ENCODE results near the gene RASA1. TPM values are rescaled to one million over a fixed set of nuclear protein-coding genes. Genes with fewer than 3 reads are reported as not detected.

The RASA1 gene
- total RNA-seq, 1 donor from 2014 or later = 20.6 TPM

DNA sequence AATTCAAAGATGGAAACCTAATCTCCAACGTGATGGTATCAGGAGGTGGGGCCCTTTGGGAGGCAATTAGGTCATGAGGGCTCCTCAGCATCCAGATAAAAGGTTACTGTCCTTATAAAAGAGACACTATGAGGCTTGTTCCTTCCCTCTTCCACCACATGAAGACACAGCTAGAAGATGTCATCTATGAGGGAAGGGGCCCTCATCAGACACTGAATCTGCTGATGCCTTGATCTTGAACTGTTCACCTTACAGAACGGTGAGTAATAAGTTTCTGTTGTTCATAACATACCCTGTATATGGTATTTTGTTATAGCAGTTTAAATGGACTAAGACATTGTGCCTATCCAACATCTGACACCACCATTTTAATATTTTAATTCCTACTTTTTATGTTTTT is 164.8 kb downstream of the RASA1 start:
- no peak for DNase-seq
- ATAC-seq = no peak
- intact Hi-C loops (cut with micrococcal nuclease) = no loop called here

DNA sequence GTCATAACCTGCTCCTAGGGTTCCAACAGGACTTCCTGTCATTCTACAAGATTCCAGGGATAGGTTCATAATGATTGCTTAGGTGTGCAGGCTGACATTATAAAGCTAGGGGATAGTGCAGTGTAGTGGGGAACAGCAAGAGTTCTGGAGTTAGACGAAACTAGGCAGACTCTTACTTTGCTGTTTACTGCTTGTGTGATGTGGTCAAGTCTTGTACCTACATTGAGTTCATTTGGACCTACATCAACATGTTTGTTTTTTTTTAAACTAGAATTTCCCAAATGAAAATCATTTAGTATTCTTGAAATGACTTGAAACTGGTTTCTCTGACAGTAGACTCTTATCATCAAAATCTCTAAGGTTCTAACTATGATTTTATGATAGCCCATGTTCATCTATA is 166.3 kb downstream of the RASA1 start:
- ATAC-seq (no peak), DNase-seq (no peak)
- intact Hi-C loops (cut with micrococcal nuclease) = no loop called here

DNA sequence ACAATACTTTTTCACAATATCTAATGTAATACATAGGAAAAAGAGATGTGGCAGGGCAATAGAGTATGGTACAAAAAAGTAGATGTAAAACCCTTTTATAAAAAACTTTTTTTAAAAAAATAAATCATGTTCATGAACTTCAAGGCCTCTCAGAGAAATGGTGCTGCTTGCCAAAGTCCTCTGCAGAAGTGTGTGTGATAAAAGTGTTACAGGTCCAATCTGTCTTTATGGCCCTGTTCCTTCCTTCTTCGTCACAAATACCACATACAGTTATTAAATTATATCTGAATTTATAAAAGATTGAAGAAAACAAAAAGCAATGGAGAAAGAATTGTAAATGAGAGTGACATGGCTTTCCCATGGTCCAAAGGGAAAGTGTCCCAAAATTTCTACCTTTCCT is 166.8 kb downstream of the RASA1 start:
- no peak for ATAC-seq
- intact Hi-C loops (cut with micrococcal nuclease) = no loop called here
- no peak for DNase-seq

DNA sequence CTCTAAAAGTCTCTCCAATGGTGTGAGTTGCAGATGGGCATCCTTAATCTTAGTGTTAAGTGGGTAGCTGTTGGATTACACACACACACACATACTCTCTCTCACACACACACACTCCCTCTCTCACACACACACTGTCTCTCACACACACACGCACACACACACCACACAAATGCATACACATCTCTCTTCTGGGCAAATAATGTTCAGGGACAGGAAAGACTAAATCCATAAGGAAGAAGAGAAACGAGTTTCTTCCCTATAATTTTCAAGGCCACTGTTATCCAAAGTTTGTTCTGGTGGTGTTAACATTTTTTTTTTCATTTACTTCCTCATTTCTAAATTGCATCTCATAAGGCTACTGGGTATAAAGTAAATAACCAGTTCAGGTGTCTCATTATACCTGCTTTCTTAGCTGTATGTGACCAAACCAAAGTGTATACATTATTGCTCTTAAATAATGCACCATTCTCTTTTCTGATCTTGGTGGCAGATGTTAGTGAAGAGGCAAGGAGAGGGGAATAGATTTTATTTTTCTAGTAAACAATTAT is 167.5 kb downstream of the RASA1 start:
- ATAC-seq (no peak), DNase-seq (no peak)
- intact Hi-C loops (cut with micrococcal nuclease) = no loop called here

DNA sequence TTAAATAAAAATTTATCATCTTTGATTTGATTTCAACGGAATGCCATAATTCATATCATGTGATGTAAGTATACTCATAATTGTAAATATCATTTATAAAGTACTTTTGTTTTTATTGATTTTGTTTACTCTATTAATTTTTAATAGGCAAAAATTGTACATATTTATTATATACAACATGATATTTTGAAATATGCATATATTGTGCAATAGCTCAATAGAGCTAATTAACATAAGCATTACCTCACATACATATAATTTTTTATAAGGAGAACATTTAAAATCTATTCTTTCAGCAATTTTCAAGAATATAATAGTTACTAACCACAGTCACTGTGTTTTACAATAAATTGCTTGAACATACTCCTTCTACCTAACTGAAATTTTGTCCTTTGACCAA is 170.0 kb downstream of the RASA1 start:
- intact Hi-C loops (cut with micrococcal nuclease) = no loop called here
- no peak for DNase-seq
- no peak for ATAC-seq

DNA sequence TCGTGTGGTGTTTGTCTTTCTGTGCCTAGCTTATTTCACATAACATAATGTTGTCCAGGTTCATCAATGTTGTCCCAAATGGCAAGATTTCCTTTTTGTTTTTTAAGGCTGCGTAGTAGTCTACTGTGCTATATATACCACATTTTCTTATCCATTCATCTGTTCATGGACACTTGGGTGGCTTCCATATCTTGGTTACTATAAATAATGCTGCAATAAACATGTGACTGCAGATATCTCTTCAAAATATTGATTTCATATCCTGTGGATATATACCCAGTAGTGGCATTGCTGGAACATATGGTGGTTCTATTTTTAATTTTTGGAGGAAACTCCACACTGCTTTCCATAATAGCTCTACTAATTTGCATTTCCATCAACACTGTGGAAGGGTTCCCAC is 170.5 kb downstream of the RASA1 start:
- intact Hi-C loops (cut with micrococcal nuclease) = no loop called here
- no peak for ATAC-seq

More for the DNA sequence above, 170.5 kb downstream of the RASA1 start:
- no peak for DNase-seq

Other genes starting within 250 kb of the RASA1 start
- 17.1 TPM for gene CCNH, start 145.0 kb downstream of the RASA1 start, total RNA-seq